G401.6 (cell line): Measurements from ENCODE around the gene CDC14C.
"Not testable (repeated sequence)": the region's sequence is repeated elsewhere in the genome, so short reads cannot be mapped to it uniquely, and the experiment has no call there.

ENCODE experiments used
- FAIRE-seq: peaks from 2 replicates; lab custom pipeline; 2012; peaks lifted over from hg19 to GRCh38; lab: Jason Lieb, UNC

CDC14C gene

GRCh38 chr7:48924433-48924832, at the start of gene CDC14C:
CDC14C (plus strand) TSS chr7:48924547; CDS start chr7:48924673, 126 bp downstream.
- no peak for FAIRE-seq

- no peak for FAIRE-seq
Measured at GRCh38 chr7:48875045-48875916, 49.1 kb upstream of the CDC14C start.

- no peak for FAIRE-seq
Measured at GRCh38 chr7:48876087-48876486, 48.3 kb upstream of the CDC14C start.

- no peak for FAIRE-seq
Measured at GRCh38 chr7:48880851-48881250, 43.5 kb upstream of the CDC14C start.

- no peak for FAIRE-seq
Measured at GRCh38 chr7:48887500-48887899, 36.8 kb upstream of the CDC14C start.

GRCh38 chr7:48894574-48894973, 29.8 kb upstream of the CDC14C start:
- FAIRE-seq: no peak

GRCh38 chr7:48899932-48900331, 24.4 kb upstream of the CDC14C start:
- no peak for FAIRE-seq

- FAIRE-seq: no peak
Measured at GRCh38 chr7:48901966-48902365, 22.4 kb upstream of the CDC14C start.

- no peak for FAIRE-seq
Measured at GRCh38 chr7:48904975-48905374, 19.4 kb upstream of the CDC14C start.

- not testable (repeated sequence) for FAIRE-seq
Measured at GRCh38 chr7:48905686-48906085, 18.7 kb upstream of the CDC14C start.

- not testable (repeated sequence) for FAIRE-seq
Measured at GRCh38 chr7:48909887-48910286, 14.5 kb upstream of the CDC14C start.

GRCh38 chr7:48931481-48931880, 7.1 kb downstream of the CDC14C start:
- no peak for FAIRE-seq

GRCh38 chr7:48932126-48932910, 8.0 kb downstream of the CDC14C start:
- FAIRE-seq: no peak

GRCh38 chr7:48933549-48934085, 9.3 kb downstream of the CDC14C start:
- FAIRE-seq: no peak

- FAIRE-seq: no peak
Measured at GRCh38 chr7:48938539-48939295, 14.4 kb downstream of the CDC14C start.

GRCh38 chr7:48943279-48943990, 19.1 kb downstream of the CDC14C start:
- no peak for FAIRE-seq

- no peak for FAIRE-seq
Measured at GRCh38 chr7:48955916-48956315, 31.6 kb downstream of the CDC14C start.

GRCh38 chr7:48959676-48960075, 35.3 kb downstream of the CDC14C start:
- no peak for FAIRE-seq

- no peak for FAIRE-seq
Measured at GRCh38 chr7:48962821-48963505, 38.6 kb downstream of the CDC14C start.

- no peak for FAIRE-seq
Measured at GRCh38 chr7:48964074-48964473, 39.7 kb downstream of the CDC14C start.

- no peak for FAIRE-seq
Measured at GRCh38 chr7:48971173-48971572, 46.8 kb downstream of the CDC14C start.
